Subcutaneous abdominal adipose tissue (tissue), 5 donors: ENCODE data around the gene RBAK.
"Not testable (repeated sequence)": the region's sequence is repeated elsewhere in the genome, so short reads cannot be mapped to it uniquely, and the experiment has no call there.

ENCODE experiments used
- H3K27ac ChIP-seq: one replicate; pipeline ENCODE4 v1.7.0; 2013; ENCODE audit warnings: low read depth, mild to moderate bottlenecking, inconsistent platforms, low read length, moderate library complexity
- H3K27me3 ChIP-seq, 5 donors: one replicate each; pipeline ENCODE4 v1.7.0; 2013; ENCODE audit warnings: low read length in 5 of 5, inconsistent platforms in 1 of 5; ENCODE audit not compliant: control insufficient read depth in 5 of 5, insufficient read depth in 4 of 5
- H3K36me3 ChIP-seq, 5 donors: one replicate each; pipeline ENCODE4 v1.7.0; 2013; ENCODE audit warnings: low read length in 5 of 5; ENCODE audit not compliant: control insufficient read depth in 5 of 5, insufficient read depth in 5 of 5
- H3K4me1 ChIP-seq, 5 donors: one replicate each; pipeline ENCODE4 v1.7.0; 2013; ENCODE audit warnings: low read length in 5 of 5, mild to moderate bottlenecking in 3 of 5, moderate library complexity in 1 of 5; ENCODE audit not compliant: control insufficient read depth in 5 of 5, insufficient read depth in 5 of 5
- H3K4me3 ChIP-seq, 5 donors: one replicate each; pipeline ENCODE4 v1.7.0; 2013; ENCODE audit warnings: low read length in 5 of 5, low read depth in 1 of 5
- H3K9ac ChIP-seq, 5 donors: one replicate each; pipeline ENCODE4 v1.7.0; 2013; ENCODE audit warnings: low read length in 5 of 5, mild to moderate bottlenecking in 4 of 5, moderate library complexity in 3 of 5
- H3K9me3 ChIP-seq, 5 donors: one replicate each; pipeline ENCODE4 v1.7.0; 2013; ENCODE audit warnings: low read length in 5 of 5; ENCODE audit not compliant: control insufficient read depth in 5 of 5
- donor health status: healthy.
- donor health status: healthy.
- donor health status: healthy.
- donor health status: healthy.
- donor health status: healthy.

The RBAK gene

DNA sequence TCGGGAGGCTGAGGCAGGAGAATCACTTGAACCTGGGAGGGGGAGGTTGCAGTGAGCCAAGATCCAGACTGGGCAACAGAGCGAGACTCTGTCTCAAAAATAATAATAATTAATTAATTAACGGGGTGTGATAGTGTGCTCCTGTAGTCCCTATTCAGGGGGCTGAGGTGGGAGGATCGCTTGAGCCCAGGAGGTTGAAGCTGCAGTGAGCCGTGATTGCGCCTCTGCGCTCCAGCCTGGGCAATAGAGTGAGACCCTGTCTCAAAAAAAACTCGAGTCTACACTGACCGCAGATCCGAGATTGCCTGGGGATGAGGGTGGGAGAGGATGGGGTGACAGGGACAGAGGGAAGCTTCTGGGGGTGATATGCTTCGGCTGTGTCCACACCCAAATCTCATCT lies 29.5 kb downstream of the RBAK start:
- not testable (repeated sequence) for H3K4me3 ChIP-seq, H3K27ac ChIP-seq, H3K9ac ChIP-seq, H3K36me3 ChIP-seq
- Histone ChIP-seq H3K4me1 (peaks cover 0 to 10% (median 6%) of the 10 kb centered on the region in 5 donors), H3K9me3 (peaks cover 3 to 17% (median 11%) of the 10 kb centered on the region in 5 donors), H3K27me3 (peaks cover 3 to 20% (median 10%) of the 10 kb centered on the region in 5 donors)

DNA sequence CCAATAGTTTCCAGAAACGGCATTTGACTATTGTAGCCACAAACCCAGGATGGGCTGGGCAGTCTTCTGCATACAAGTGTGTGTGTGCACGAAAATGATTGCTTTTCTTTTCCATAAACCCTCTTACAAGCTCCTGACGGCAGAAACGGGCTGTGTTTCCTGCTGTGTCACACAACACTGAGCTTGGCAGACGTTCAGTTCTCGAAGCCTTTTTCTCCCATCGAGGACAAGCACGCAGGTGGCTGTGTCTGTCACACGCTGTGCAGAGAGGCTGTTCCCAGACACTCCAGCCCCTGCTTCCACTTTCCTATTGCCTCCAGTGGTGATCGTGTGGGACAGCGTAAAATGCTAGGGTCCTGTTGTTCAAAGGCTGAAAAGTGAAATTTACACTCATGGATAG lies 32.1 kb downstream of the RBAK start:
- peaks cover 0 to 10% (median 8%) of the 10 kb centered on the region in 5 donors for H3K27me3 ChIP-seq
- H3K9ac ChIP-seq: no peak overlapping the region
- no peaks in the 10 kb centered on the region for H3K36me3 ChIP-seq
- no peak overlapping the region for H3K4me3 ChIP-seq
- no peak overlapping the region for H3K27ac ChIP-seq
- H3K4me1 ChIP-seq: peaks cover 0 to 3% (median 0%) of the 10 kb centered on the region in 5 donors
- peaks cover 0 to 2% (median 0%) of the 10 kb centered on the region in 5 donors for H3K9me3 ChIP-seq

DNA sequence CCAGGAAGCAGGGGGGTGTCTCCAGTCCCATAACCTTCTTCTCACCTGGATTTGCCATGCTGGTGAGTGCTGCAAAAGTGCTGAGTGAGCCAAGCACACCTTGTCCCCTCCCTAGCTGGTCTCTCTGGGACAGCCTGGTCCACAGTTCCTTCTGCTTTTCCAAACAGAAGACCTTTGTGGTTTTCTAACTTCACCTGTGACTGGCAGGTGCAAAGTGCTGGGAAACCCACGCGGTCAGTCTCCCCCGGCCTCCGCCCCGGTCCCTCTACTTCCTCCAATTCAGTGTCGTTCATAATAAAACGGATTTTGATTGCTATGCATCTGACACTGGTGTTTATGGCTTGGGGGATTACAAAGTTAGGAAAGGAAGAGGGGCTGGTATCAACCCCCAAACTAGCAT lies 37.1 kb downstream of the RBAK start:
- Histone ChIP-seq H3K9me3 (no peaks in the 10 kb centered on the region), H3K4me1 (peaks cover 0 to 6% (median 3%) of the 10 kb centered on the region in 5 donors), H3K4me3 (no peak overlapping the region), H3K36me3 (no peaks in the 10 kb centered on the region), H3K27ac (no peak overlapping the region), H3K27me3 (peaks cover 6 to 17% (median 7%) of the 10 kb centered on the region in 5 donors), H3K9ac (no peak overlapping the region)

DNA sequence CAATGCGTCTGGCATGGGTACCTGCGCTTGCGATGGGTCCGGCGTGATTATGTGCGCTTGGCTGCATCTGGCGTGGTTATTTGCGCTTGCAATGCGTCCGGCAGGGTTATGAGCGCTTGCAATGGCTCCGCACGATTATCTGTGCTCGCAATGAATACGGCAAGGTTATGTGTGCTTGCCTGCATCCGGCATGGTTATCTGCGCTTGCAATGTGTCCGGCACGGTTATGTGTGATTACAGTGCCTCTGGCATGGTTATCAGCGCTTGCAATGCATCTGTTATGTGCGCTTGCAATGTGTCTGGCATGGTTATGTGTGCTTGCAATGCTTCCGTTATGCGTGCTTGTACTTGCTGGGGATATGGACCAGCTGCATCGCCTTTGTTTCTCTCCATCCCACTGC lies 37.7 kb downstream of the RBAK start:
- Histone ChIP-seq H3K4me1 (peaks cover 0 to 5% (median 3%) of the 10 kb centered on the region in 5 donors), H3K27ac (no peak overlapping the region), H3K9me3 (no peaks in the 10 kb centered on the region), H3K4me3 (no peak overlapping the region), H3K9ac (no peak overlapping the region), H3K27me3 (peaks cover 6 to 17% (median 7%) of the 10 kb centered on the region in 5 donors), H3K36me3 (no peaks in the 10 kb centered on the region)

DNA sequence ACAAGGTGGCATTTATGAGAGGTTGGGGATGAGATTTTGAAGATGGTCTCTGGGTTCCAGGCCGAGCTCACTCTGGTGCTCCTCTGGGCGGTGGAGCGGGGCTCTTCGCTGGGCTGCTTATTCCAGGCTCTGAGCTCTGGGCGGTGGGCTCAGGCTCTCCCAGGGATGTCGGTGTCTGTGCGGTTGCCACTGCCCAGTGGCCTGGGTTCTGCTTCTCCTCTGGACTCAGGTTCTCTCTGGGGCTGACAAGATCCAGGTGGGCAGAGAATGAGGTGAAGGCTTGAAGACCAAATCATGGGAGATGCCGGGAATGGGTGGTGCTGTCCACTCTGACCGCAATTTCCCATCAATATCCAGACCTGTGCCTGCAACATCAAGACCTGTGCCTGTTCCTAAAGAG lies 40.6 kb downstream of the RBAK start:
- H3K27ac ChIP-seq: no peak overlapping the region
- H3K4me3 ChIP-seq: no peak overlapping the region
- no peak overlapping the region for H3K9ac ChIP-seq
- H3K27me3 ChIP-seq: peaks cover 6 to 17% (median 7%) of the 10 kb centered on the region in 5 donors
- H3K9me3 ChIP-seq: no peaks in the 10 kb centered on the region
- H3K36me3 ChIP-seq: no peaks in the 10 kb centered on the region
- H3K4me1 ChIP-seq: peaks cover 0 to 5% (median 3%) of the 10 kb centered on the region in 5 donors

DNA sequence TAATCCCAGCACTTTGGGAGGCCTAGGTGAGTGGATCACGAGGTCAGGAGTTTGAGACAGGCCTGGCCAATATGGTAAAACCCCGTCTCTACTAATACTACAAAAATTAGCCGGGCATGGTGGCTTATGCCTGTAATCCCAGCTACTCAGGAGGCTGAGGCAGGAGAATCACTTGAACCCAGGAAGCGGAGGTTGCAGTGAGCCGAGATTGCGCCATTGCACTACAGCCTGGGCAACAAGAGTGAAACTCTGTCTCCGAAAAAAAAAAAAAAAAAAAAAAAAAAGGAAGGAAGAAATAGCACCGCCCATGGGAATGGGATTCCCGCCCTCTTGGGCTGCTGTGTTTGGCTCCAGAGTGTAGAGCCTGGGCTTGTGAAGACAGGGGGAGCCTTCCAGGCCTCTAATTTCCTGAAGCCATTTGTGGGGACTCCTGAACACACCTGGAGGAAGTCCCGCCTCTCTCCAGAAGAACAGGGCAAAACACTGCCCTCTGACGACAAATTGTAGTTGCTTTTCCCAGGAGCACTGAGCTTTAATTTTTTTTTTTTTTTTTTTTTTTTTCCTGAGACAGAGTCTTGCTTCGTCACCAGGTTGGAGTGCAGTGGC lies 42.7 kb downstream of the RBAK start:
- not testable (repeated sequence) for H3K9me3 ChIP-seq, H3K27me3 ChIP-seq, H3K4me3 ChIP-seq, H3K9ac ChIP-seq, H3K36me3 ChIP-seq, H3K4me1 ChIP-seq, H3K27ac ChIP-seq

DNA sequence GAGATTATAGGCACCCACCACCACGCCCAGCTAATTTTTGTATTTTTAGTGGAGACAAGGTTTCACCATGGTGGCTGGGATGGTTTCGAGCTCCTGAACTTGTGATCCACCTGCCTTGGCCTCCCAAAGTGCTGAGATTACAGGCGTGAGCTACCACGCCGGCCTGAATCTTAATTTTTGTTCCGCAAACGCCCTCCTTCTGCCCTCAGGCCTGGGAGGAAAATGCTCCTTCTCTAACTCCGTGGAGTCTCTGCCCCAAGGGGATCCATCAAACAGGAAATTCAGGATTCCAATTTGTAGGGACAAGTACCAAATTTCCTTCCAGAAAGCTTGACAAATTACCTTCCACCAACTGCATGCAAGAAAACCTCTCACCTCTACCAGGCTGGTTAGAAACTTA lies 43.2 kb downstream of the RBAK start:
- Histone ChIP-seq H3K9me3 (peaks cover 5 to 12% (median 9%) of the 10 kb centered on the region in 5 donors), H3K9ac (no peak overlapping the region), H3K27ac (no peak overlapping the region), H3K4me3 (no peak overlapping the region), H3K4me1 (peaks cover 0 to 5% (median 3%) of the 10 kb centered on the region in 5 donors), H3K27me3 (peaks cover 6 to 8% (median 7%) of the 10 kb centered on the region in 5 donors), H3K36me3 (no peaks in the 10 kb centered on the region)

DNA sequence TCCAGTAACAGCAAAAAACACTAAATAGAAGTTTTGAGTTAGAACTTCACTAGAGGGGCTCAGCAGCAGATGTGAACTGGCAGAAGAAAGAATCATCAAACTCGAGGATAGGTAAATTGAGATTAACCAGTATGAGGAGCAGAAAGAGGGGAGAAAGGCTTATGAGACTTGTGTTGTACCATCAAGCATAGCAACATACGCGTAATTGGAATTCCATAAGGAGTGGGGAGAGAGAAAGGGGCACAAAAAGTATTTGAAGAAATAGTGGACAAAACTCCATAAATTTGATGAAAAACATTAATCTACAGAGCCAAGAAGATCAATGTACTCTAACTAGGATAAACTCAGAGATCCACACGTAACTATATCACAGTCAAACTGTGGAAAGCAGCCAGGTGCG lies 48.3 kb downstream of the RBAK start:
- Histone ChIP-seq H3K4me3 (peak overlapping the region in 1 of 5 donors; percentile 9), H3K27ac (no peak overlapping the region), H3K27me3 (no peaks in the 10 kb centered on the region), H3K9ac (no peak overlapping the region), H3K9me3 (peaks cover 15 to 34% (median 28%) of the 10 kb centered on the region in 5 donors), H3K4me1 (no peaks in the 10 kb centered on the region), H3K36me3 (no peaks in the 10 kb centered on the region)

DNA sequence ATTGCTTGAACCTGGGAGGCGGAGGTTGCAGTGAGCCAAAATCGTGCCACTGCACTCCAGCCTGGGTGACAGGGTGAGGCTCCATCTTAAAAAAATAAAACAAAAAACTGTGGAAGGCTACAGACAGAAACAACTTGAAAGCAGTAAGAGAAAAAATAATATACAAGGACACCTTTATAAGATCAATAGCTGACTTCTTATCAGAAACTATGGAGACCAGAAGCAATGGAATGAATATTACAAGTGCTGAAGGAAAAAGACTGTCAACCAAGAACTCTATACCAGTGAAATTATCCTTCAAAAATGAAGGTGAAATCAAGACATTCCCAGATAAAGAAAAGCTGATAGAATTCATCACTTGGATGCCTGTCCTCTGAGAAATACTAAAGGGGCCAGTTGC lies 49.0 kb downstream of the RBAK start:
- Histone ChIP-seq H3K9ac (no peak overlapping the region), H3K27ac (no peak overlapping the region), H3K36me3 (no peaks in the 10 kb centered on the region), H3K4me3 (no peak overlapping the region), H3K27me3 (no peaks in the 10 kb centered on the region), H3K9me3 (peaks cover 17 to 41% (median 30%) of the 10 kb centered on the region in 5 donors), H3K4me1 (no peaks in the 10 kb centered on the region)

DNA sequence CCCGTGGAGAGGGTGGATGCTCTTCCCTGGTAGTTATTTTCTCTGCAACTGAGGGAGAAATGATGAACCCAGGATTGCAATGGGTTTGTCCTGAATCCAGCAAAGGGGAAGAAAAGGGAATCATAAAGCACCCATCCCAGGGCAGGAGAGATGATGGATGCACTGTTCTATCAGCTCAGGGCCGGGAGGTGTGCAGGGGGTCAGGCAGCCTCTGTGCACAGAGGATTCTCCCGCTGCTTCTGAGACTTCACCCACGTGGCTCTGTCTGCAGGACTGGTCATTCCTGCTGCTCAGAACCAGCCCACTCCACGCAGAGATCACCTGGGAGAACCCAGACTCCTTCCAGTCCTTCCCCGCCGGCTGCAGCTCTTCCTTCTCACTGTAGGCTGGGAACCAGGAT lies 70.7 kb downstream of the RBAK start:
- H3K4me3 ChIP-seq: no peak overlapping the region
- no peak overlapping the region for H3K27ac ChIP-seq
- no peak overlapping the region for H3K9ac ChIP-seq
- peaks cover 0 to 13% (median 2%) of the 10 kb centered on the region in 5 donors for H3K27me3 ChIP-seq
- H3K4me1 ChIP-seq: no peaks in the 10 kb centered on the region
- H3K9me3 ChIP-seq: no peaks in the 10 kb centered on the region
- H3K36me3 ChIP-seq: no peaks in the 10 kb centered on the region
